HuH-7 (cell line): Measurements from ENCODE around the gene IL5.
A peak's percentile ranks its signal among the peaks of the same experiment; 100 is the strongest.

Experiments
- DNase-seq: peaks from one replicate; pipeline ENCODE4 v3.0.0; 2011; ENCODE audit warnings: low spot score

IL5 gene

DNA sequence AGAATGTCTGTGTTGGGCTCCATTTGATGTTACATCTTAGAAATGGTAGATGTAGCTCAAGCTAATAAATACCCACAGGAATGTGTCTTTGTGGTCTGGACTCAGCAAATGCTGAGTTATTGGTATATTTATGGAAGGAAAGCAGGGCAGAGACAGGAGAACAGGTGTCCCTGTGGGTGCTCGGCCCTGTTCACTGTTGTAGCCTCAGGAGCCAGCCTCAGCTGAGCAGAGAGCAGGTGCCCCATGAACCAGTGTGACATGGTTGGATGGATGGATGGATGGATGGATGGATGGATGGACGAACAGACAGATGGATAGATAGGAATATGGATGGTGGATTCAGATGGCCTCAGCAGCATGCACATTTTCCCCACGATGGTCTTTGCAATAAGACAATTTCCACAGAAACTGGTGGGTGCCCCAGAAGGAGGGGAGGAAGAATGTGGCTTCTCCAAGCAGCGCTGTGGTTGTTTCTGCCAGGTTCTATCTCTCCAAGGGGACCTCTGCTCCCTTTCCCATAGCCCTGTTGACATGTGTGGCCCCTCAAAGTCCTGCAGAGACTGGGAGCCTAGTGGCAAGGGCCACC is 44.5 kb downstream of the IL5 start:
- DNase-seq = no peak

DNA sequence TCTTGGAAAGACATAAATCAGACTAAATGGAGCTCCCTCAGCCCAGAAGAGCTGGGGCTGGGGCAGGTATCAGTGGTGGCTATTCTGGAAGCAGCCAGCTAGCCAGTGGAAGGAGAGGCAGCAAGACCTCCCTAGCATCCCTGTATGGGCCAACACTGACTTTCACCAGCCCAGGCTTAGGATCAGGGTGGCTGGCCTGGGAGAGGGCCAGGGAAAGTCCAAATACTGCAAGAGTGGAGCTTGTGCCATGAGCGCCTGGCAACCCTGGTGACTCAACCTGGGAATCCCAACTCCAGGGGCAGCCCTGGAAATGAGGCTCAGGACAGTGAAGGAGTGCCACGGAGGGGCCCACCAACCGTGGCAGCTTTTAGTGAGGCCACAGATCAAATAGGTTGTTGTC is 45.2 kb downstream of the IL5 start:
- no peak for DNase-seq

- no peak for DNase-seq
Measured at GRCh38 chr5:132497488-132497997, 45.8 kb downstream of the IL5 start.

DNA sequence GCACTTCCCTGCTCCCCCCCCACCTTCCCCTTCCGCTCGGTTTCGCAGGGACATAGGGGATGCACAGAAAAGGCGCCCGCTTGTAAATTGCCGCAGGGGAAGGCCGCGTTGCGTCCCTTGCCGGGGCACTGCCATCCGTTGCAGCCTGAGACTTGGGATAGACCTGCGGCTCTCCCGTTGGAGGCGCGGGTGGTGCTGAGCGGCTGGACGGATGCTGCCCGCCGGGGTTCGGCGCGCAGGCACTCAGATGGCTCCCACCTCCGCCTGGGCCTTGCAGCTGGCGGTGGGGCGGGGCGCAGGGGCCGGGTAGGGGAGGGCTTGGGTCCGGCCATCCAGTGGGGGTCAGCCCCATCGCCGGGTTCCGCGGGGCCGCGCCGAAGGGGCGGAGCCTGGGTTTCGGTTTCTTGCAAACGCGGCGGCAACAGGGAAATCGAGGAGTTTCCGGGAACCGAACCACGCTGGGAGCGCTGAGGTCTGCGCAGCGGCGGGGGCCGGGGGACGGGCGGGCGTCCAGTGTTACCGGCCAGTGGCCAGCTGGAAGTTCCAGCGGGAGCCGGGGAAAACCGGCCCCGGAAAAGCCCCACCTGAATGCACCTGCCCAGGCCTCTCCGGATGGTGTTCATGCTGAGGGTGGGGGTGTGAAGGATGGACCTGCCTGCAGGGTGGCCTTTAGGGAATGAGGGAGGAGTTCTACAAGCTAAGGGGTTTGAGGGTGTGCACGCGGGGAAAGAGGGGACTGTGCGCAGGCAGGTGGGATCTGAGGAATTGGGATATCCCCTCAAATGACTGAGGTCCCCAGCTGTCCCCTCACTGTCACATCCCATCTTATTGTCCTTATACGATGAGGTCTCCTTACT is 46.5 kb downstream of the IL5 start:
- DNase-seq = peak; percentile 78

GRCh38 chr5:132496191-132496630 is 47.1 kb downstream of the IL5 start:
- DNase-seq = peak; percentile 90

- DNase-seq = peak; percentile 88
Measured at GRCh38 chr5:132495667-132496190, 47.6 kb downstream of the IL5 start.

GRCh38 chr5:132493821-132494220 is 49.5 kb downstream of the IL5 start:
- no peak for DNase-seq

DNA sequence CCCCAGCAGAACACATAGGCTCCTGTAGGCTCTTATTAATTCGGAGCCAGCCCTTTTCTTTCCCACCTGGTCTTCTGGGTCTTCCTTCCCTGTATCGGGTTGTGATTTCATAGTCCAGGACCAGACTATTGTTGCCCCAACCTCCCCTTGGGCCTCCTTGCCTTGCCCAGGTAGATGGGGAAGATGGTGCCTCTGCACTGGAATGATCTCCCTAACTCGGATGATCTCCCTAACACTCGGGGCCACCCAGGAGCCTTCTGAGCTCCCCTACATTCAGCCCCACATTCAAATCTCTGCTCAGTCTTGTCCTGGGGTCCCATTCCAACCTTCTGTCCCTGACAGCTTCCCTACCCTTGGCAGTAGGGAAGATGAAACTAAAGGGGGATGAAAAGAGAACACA is 50.1 kb downstream of the IL5 start:
- DNase-seq = no peak

- DNase-seq = no peak
Measured at GRCh38 chr5:132492386-132493125, 50.8 kb downstream of the IL5 start.
